BLaER1 treated with 17β-estradiol and CSF1 and Interleukin-3, amounts not matched to agents 10 nM and 100 nM (cell line): Measurements from ENCODE around the gene BLNK.
A peak's percentile ranks its signal among the peaks of the same experiment; 100 is the strongest.

ENCODE experiments used
- H3K27ac ChIP-seq, 11 experiments: shearing (Covaris generic); formaldehyde crosslinking; 2 replicates each; pipeline ENCODE4 v1.8.1; 2022
- H3K27me3 ChIP-seq, 11 experiments: shearing (Covaris generic); formaldehyde crosslinking; 2 replicates each; pipeline ENCODE4 v1.8.1; 2022
- H3K36me3 ChIP-seq, 11 experiments: shearing (Covaris generic); formaldehyde crosslinking; 2 replicates each; pipeline ENCODE4 v1.8.1; 2022
- H3K4me1 ChIP-seq, 10 experiments: shearing (Covaris generic); formaldehyde crosslinking; 2 replicates each; pipeline ENCODE4 v1.8.1; 2022
- H3K4me2 ChIP-seq, 11 experiments: shearing (Covaris generic); formaldehyde crosslinking; 2 replicates each; pipeline ENCODE4 v1.8.1; 2022
- H3K4me3 ChIP-seq, 10 experiments: shearing (Covaris generic); formaldehyde crosslinking; 2 replicates each; pipeline ENCODE4 v1.8.1; 2022
- H3K9ac ChIP-seq, 11 experiments: shearing (Covaris generic); formaldehyde crosslinking; 2 replicates each; pipeline ENCODE4 v1.8.1; 2022
- H3K9me3 ChIP-seq, 11 experiments: shearing (Covaris generic); formaldehyde crosslinking; replicated peaks in 1 of 11; 2 replicates each; pipeline ENCODE4 v1.8.1; 2022
- H4K20me1 ChIP-seq, 11 experiments: shearing (Covaris generic); formaldehyde crosslinking; 2 replicates each; pipeline ENCODE4 v1.8.1; 2022
- Cebpa-rat ChIP-seq, 11 experiments: shearing (Covaris generic); IDR thresholded peaks; 2 replicates each; pipeline ENCODE4 v1.8.1; 2022

Gene BLNK

GRCh38 chr10:96263176-96263575 is 8.2 kb downstream of the BLNK start:
- Histone ChIP-seq H3K9me3 (peaks cover 0 to 8% (median 0%) of the 10 kb centered on the region in 11 experiments; a peak in 5 of 22 replicates), H3K4me3 (no peak overlapping the region), H3K27ac (peak overlapping the region in 6 of 11 experiments; percentile 5 to 38 (median 18); a peak in 6 of 22 replicates), H3K27me3 (no peaks in the 10 kb centered on the region), H3K4me2 (peak overlapping the region; percentile 13 to 92 (median 47); a peak in 20 of 22 replicates), H4K20me1 (peaks cover 0 to 84% (median 0%) of the 10 kb centered on the region in 11 experiments; a peak in 2 of 22 replicates), H3K36me3 (peaks cover 0 to 82% (median 8%) of the 10 kb centered on the region in 11 experiments; a peak in 11 of 22 replicates), H3K9ac (no peak overlapping the region), H3K4me1 (peaks cover 58 to 90% (median 78%) of the 10 kb centered on the region in 10 experiments)
- no peak for TF ChIP-seq Cebpa-rat (IDR thresholded peaks at IDR 0.05)

- no peak overlapping the region for H3K9ac ChIP-seq
- H3K4me2 ChIP-seq, result peak overlapping the region in 6 of 11 experiments; percentile 2 to 92 (median 16); a peak in 6 of 22 replicates
- H3K27ac ChIP-seq, result no peak overlapping the region
These were observed 9.4 kb downstream of the BLNK start for GRCh38 chr10:96261930-96262329.

GRCh38 chr10:96261132-96261531 is 10.2 kb downstream of the BLNK start:
- Histone ChIP-seq H3K4me1 (peaks cover 65 to 84% (median 77%) of the 10 kb centered on the region in 10 experiments), H3K9me3 (no peaks in the 10 kb centered on the region), H3K4me3 (no peak overlapping the region), H3K9ac (no peak overlapping the region), H4K20me1 (peaks cover 0 to 88% (median 0%) of the 10 kb centered on the region in 11 experiments; a peak in 2 of 22 replicates), H3K27ac (no peak overlapping the region), H3K4me2 (peak overlapping the region in 4 of 11 experiments; percentile 14 to 61 (median 26); a peak in 9 of 22 replicates), H3K36me3 (peaks cover 0 to 82% (median 2%) of the 10 kb centered on the region in 11 experiments; a peak in 9 of 22 replicates), H3K27me3 (no peaks in the 10 kb centered on the region)
- TF ChIP-seq Cebpa-rat (IDR thresholded peaks at IDR 0.05), result peak in 1 of 11 experiments; percentile 57; a peak in 2 of 22 replicates

More at GRCh38 chr10:96261930-96262329, 9.4 kb downstream of the BLNK start:
- no peak for TF ChIP-seq Cebpa-rat (IDR thresholded peaks at IDR 0.05)
- Histone ChIP-seq H3K36me3 (peaks cover 0 to 84% (median 8%) of the 10 kb centered on the region in 11 experiments; a peak in 11 of 22 replicates), H3K4me3 (no peak overlapping the region), H3K9me3 (peaks cover 0 to 7% (median 0%) of the 10 kb centered on the region in 11 experiments; a peak in 5 of 22 replicates), H3K27me3 (no peaks in the 10 kb centered on the region), H4K20me1 (peaks cover 0 to 90% (median 0%) of the 10 kb centered on the region in 11 experiments; a peak in 2 of 22 replicates), H3K4me1 (peaks cover 67 to 90% (median 79%) of the 10 kb centered on the region in 10 experiments)

- H3K9ac ChIP-seq, result no peak overlapping the region
- peaks cover 0 to 86% (median 0%) of the 10 kb centered on the region in 11 experiments; a peak in 8 of 22 replicates for H3K36me3 ChIP-seq
- no peaks in the 10 kb centered on the region for H3K27me3 ChIP-seq
- no peaks in the 10 kb centered on the region for H3K9me3 ChIP-seq
- no peak for TF ChIP-seq Cebpa-rat (IDR thresholded peaks at IDR 0.05)
- peak overlapping the region in 1 of 11 experiments; percentile 81; a peak in 4 of 22 replicates for H3K27ac ChIP-seq
- peak overlapping the region; percentile 11 to 89 (median 61); a peak in 18 of 22 replicates for H3K4me2 ChIP-seq
- H3K4me3 ChIP-seq, result no peak overlapping the region
- H3K4me1 ChIP-seq, result peaks cover 63 to 82% (median 72%) of the 10 kb centered on the region in 10 experiments
- H4K20me1 ChIP-seq, result peaks cover 0 to 85% (median 0%) of the 10 kb centered on the region in 11 experiments; a peak in 2 of 22 replicates
These were observed 11.4 kb downstream of the BLNK start for GRCh38 chr10:96260014-96260413.

GRCh38 chr10:96259150-96259549 is 12.2 kb downstream of the BLNK start:
- Histone ChIP-seq H3K9ac (peak overlapping the region in 1 of 11 experiments; percentile 35; a peak in 1 of 22 replicates), H3K27ac (peak overlapping the region in 7 of 11 experiments; percentile 42 to 81 (median 54); a peak in 12 of 22 replicates), H3K9me3 (no peaks in the 10 kb centered on the region), H3K4me1 (peaks cover 54 to 81% (median 67%) of the 10 kb centered on the region in 10 experiments), H3K4me3 (0 out of 20 replicates have a peak overlapping the region, but pooled peaks of 2 of the 10 experiments have one; percentile 1 to 5), H4K20me1 (peaks cover 0 to 81% (median 0%) of the 10 kb centered on the region in 11 experiments; a peak in 2 of 22 replicates), H3K27me3 (no peaks in the 10 kb centered on the region), H3K36me3 (peaks cover 0 to 86% (median 0%) of the 10 kb centered on the region in 11 experiments; a peak in 8 of 22 replicates), H3K4me2 (peak overlapping the region; percentile 26 to 89 (median 61); a peak in 20 of 22 replicates)
- no peak for TF ChIP-seq Cebpa-rat (IDR thresholded peaks at IDR 0.05)

GRCh38 chr10:96257944-96258343 is 13.4 kb downstream of the BLNK start:
- Histone ChIP-seq H3K9me3 (no peaks in the 10 kb centered on the region), H3K27me3 (no peaks in the 10 kb centered on the region), H4K20me1 (peaks cover 0 to 69% (median 0%) of the 10 kb centered on the region in 11 experiments; a peak in 2 of 22 replicates), H3K27ac (peak overlapping the region in 8 of 11 experiments; percentile 26 to 81 (median 64); a peak in 14 of 22 replicates), H3K4me1 (peaks cover 46 to 74% (median 60%) of the 10 kb centered on the region in 10 experiments), H3K36me3 (peaks cover 0 to 80% (median 0%) of the 10 kb centered on the region in 11 experiments; a peak in 8 of 22 replicates), H3K4me3 (no peak overlapping the region), H3K4me2 (peak overlapping the region; percentile 34 to 89 (median 61)), H3K9ac (peak overlapping the region in 7 of 11 experiments; percentile 5 to 68 (median 49); a peak in 10 of 22 replicates)
- no peak for TF ChIP-seq Cebpa-rat (IDR thresholded peaks at IDR 0.05)

- H4K20me1 ChIP-seq, result peaks cover 0 to 55% (median 0%) of the 10 kb centered on the region in 11 experiments; a peak in 2 of 22 replicates
- H3K27ac ChIP-seq, result 0 out of 22 replicates have a peak overlapping the region, but pooled peaks of 1 of the 11 experiments have one; percentile 10
- H3K9ac ChIP-seq, result peak overlapping the region in 1 of 11 experiments; percentile 16; a peak in 2 of 22 replicates
These were observed 15.6 kb downstream of the BLNK start for GRCh38 chr10:96255549-96256333.

GRCh38 chr10:96254976-96255375 is 16.4 kb downstream of the BLNK start:
- H3K36me3 ChIP-seq, result peaks cover 0 to 78% (median 0%) of the 10 kb centered on the region in 11 experiments; a peak in 7 of 22 replicates
- H3K9ac ChIP-seq, result no peak overlapping the region
- TF ChIP-seq Cebpa-rat (IDR thresholded peaks at IDR 0.05), result no peak
- no peaks in the 10 kb centered on the region for H3K9me3 ChIP-seq
- H4K20me1 ChIP-seq, result peaks cover 0 to 47% (median 0%) of the 10 kb centered on the region in 11 experiments; a peak in 2 of 22 replicates
- H3K27ac ChIP-seq, result no peak overlapping the region
- no peak overlapping the region for H3K4me2 ChIP-seq
- H3K4me1 ChIP-seq, result peaks cover 44 to 62% (median 56%) of the 10 kb centered on the region in 10 experiments
- H3K4me3 ChIP-seq, result no peak overlapping the region
- no peaks in the 10 kb centered on the region for H3K27me3 ChIP-seq

More at GRCh38 chr10:96255549-96256333, 15.6 kb downstream of the BLNK start:
- H3K27me3 ChIP-seq, result no peaks in the 10 kb centered on the region
- no peak overlapping the region for H3K4me3 ChIP-seq
- TF ChIP-seq Cebpa-rat (IDR thresholded peaks at IDR 0.05), result no peak
- no peaks in the 10 kb centered on the region for H3K9me3 ChIP-seq
- peaks cover 47 to 66% (median 61%) of the 10 kb centered on the region in 10 experiments for H3K4me1 ChIP-seq
- H3K36me3 ChIP-seq, result peaks cover 0 to 81% (median 0%) of the 10 kb centered on the region in 11 experiments; a peak in 7 of 22 replicates
- H3K4me2 ChIP-seq, result peak overlapping the region in 3 of 11 experiments; percentile 19 to 47 (median 46); a peak in 3 of 22 replicates
